ENCODE results near the gene ABCA12. TPM values are rescaled to one million over a fixed set of nuclear protein-coding genes. Genes with fewer than 3 reads are reported as not detected.

The ABCA12 gene, protein sequence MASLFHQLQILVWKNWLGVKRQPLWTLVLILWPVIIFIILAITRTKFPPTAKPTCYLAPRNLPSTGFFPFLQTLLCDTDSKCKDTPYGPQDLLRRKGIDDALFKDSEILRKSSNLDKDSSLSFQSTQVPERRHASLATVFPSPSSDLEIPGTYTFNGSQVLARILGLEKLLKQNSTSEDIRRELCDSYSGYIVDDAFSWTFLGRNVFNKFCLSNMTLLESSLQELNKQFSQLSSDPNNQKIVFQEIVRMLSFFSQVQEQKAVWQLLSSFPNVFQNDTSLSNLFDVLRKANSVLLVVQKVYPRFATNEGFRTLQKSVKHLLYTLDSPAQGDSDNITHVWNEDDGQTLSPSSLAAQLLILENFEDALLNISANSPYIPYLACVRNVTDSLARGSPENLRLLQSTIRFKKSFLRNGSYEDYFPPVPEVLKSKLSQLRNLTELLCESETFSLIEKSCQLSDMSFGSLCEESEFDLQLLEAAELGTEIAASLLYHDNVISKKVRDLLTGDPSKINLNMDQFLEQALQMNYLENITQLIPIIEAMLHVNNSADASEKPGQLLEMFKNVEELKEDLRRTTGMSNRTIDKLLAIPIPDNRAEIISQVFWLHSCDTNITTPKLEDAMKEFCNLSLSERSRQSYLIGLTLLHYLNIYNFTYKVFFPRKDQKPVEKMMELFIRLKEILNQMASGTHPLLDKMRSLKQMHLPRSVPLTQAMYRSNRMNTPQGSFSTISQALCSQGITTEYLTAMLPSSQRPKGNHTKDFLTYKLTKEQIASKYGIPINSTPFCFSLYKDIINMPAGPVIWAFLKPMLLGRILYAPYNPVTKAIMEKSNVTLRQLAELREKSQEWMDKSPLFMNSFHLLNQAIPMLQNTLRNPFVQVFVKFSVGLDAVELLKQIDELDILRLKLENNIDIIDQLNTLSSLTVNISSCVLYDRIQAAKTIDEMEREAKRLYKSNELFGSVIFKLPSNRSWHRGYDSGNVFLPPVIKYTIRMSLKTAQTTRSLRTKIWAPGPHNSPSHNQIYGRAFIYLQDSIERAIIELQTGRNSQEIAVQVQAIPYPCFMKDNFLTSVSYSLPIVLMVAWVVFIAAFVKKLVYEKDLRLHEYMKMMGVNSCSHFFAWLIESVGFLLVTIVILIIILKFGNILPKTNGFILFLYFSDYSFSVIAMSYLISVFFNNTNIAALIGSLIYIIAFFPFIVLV (N-terminal part only)
- 0.14 to 0.32 TPM (median 0.20 TPM) in 5 replicates for total RNA-seq (2022; extraction: Qiagen RNA extraction)

DNA sequence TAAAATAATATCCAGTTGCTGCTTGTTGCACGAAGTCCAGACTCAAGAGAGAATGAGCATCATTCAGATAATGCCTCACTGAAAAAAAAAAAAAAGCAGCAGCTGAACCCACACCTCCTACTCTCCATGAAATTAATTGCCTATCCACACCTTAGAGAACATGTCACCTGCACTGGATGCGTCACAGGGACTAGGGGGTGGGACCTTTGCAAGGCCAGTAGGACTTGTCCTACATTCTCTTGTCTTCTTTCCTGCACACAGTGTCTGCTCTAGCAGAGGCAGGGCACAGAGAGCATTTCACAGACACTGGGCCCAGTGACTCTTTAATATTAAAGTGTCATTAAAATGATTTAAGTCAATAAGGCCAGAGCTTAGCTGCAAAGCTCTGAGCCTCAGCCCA is at the start of gene ABCA12:
Gene ABCA12 (minus strand): TSS at position 148 of the 400 bp plus-strand sequence. CDS start 418 bp downstream, outside the sequence.

Other genes with a start within 250 kb of the ABCA12 start
- 201 to 218 TPM (median 211 TPM) in 5 replicates for gene ATIC, start 173.4 kb upstream of the ABCA12 start, total RNA-seq (2022; extraction: Qiagen RNA extraction)